GM12864 (cell line): ENCODE results near the gene KIAA0319L.
A peak's percentile ranks its signal among the peaks of the same experiment; 100 is the strongest.

Source experiments
- DNase-seq: peaks from one replicate; pipeline ENCODE4 v3.0.0-alpha.2; 2011; ENCODE audit warnings: low read depth
- H3K4me3 ChIP-seq: 2 replicates; pipeline ENCODE4 v1.5.1; 2011; ENCODE audit warnings: mild to moderate bottlenecking, low read depth, low read length, control low read depth
- CTCF ChIP-seq: IDR thresholded peaks from 2 replicates; pipeline ENCODE4 v1.5.1; 2011; ENCODE audit warnings: low read depth, mild to moderate bottlenecking, moderate library complexity, low read length, control low read depth, inconsistent platforms; ENCODE audit errors: missing control alignments

Gene KIAA0319L

GRCh38 chr1:35463232-35463631, 94.0 kb downstream of the KIAA0319L start:
- no peak for TF ChIP-seq CTCF
- H3K4me3 ChIP-seq = no peak overlapping the region
- no peak for DNase-seq

GRCh38 chr1:35461966-35462651, 95.1 kb downstream of the KIAA0319L start:
- no peak for TF ChIP-seq CTCF
- DNase-seq = no peak
- no peak overlapping the region for H3K4me3 ChIP-seq

- DNase-seq = no peak
- H3K4me3 ChIP-seq = no peak overlapping the region
- no peak for TF ChIP-seq CTCF
These were observed 96.4 kb downstream of the KIAA0319L start for GRCh38 chr1:35460796-35461195.

- no peak for DNase-seq
- no peak overlapping the region for H3K4me3 ChIP-seq
- peak; percentile 13 for TF ChIP-seq CTCF
These were observed 102.6 kb downstream of the KIAA0319L start for GRCh38 chr1:35454616-35455015.

GRCh38 chr1:35454176-35454575, 103.0 kb downstream of the KIAA0319L start:
- H3K4me3 ChIP-seq = no peak overlapping the region
- DNase-seq = no peak
- no peak for TF ChIP-seq CTCF

- no peak for DNase-seq
- no peak overlapping the region for H3K4me3 ChIP-seq
- TF ChIP-seq CTCF = no peak
These were observed 104.2 kb downstream of the KIAA0319L start for GRCh38 chr1:35453031-35453430.

GRCh38 chr1:35452106-35452774, 105.0 kb downstream of the KIAA0319L start:
- DNase-seq = no peak

More at GRCh38 chr1:35452106-35452774, 105.0 kb downstream of the KIAA0319L start:
- TF ChIP-seq CTCF = no peak
- H3K4me3 ChIP-seq = no peak overlapping the region
